ENCODE measurements around the gene FER.

Gene FER

GRCh38 chr5:109100971-109101370 is 353.3 kb downstream of the FER start:
- Histone ChIP-seq H3K4me1 (ENCODE audit: control insufficient read depth in 1 of 2, insufficient read depth in 1 of 2, low read depth in 1 of 2, low read length in 1 of 2) (no peaks in the 10 kb centered on the region), H3K27me3 (no peaks in the 10 kb centered on the region), H3K4me3 (ENCODE audit: low read depth in 1 of 2, low read length in 1 of 2) (no peak overlapping the region), H3K36me3 (no peaks in the 10 kb centered on the region), H3K9me3 (no peaks in the 10 kb centered on the region), H3K27ac (no peak overlapping the region)
- no peak for TF ChIP-seq CTCF (IDR thresholded peaks at IDR 0.05)

- H3K4me3 ChIP-seq (ENCODE audit: low read depth in 1 of 2, low read length in 1 of 2), result no peak overlapping the region
- no peak overlapping the region for H3K27ac ChIP-seq
- TF ChIP-seq CTCF (IDR thresholded peaks at IDR 0.05), result no peak
- H3K4me1 ChIP-seq (ENCODE audit: control insufficient read depth in 1 of 2, insufficient read depth in 1 of 2, low read depth in 1 of 2, low read length in 1 of 2), result no peaks in the 10 kb centered on the region
- no peaks in the 10 kb centered on the region for H3K36me3 ChIP-seq
- H3K27me3 ChIP-seq, result no peaks in the 10 kb centered on the region
- H3K9me3 ChIP-seq, result no peaks in the 10 kb centered on the region
Observed at GRCh38 chr5:109102096-109102690, 354.5 kb downstream of the FER start.

- Histone ChIP-seq H3K36me3 (no peaks in the 10 kb centered on the region), H3K4me1 (ENCODE audit: control insufficient read depth in 1 of 2, insufficient read depth in 1 of 2, low read depth in 1 of 2, low read length in 1 of 2) (no peaks in the 10 kb centered on the region), H3K9me3 (no peaks in the 10 kb centered on the region), H3K27me3 (no peaks in the 10 kb centered on the region), H3K4me3 (ENCODE audit: low read depth in 1 of 2, low read length in 1 of 2) (no peak overlapping the region), H3K27ac (no peak overlapping the region)
- no peak for TF ChIP-seq CTCF (IDR thresholded peaks at IDR 0.05)
Observed at GRCh38 chr5:109105631-109106267, 358.1 kb downstream of the FER start.

DNA sequence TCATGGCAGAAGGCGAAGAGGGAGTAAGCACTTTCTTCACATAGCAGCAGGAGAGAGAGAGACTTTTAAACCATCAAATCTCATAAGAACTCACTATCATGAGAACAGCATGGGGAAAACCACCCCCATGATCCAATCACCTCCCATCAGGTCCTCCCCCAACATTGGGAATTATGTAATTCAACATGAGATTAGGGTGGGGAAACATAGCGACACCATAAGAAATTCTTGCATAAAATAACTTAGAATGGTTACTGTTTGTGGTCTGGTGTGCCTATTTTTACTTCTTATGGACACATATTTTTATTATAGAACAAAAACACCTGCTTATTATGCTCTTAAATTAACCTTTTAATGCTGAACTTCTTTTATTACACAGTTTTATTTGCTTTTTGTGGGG is 364.0 kb downstream of the FER start:
- H3K4me3 ChIP-seq (ENCODE audit: low read depth in 1 of 2, low read length in 1 of 2), result no peak overlapping the region
- H3K4me1 ChIP-seq (ENCODE audit: control insufficient read depth in 1 of 2, insufficient read depth in 1 of 2, low read depth in 1 of 2, low read length in 1 of 2), result no peaks in the 10 kb centered on the region
- no peaks in the 10 kb centered on the region for H3K27me3 ChIP-seq
- TF ChIP-seq CTCF (IDR thresholded peaks at IDR 0.05), result no peak
- no peaks in the 10 kb centered on the region for H3K36me3 ChIP-seq
- no peaks in the 10 kb centered on the region for H3K9me3 ChIP-seq
- no peak overlapping the region for H3K27ac ChIP-seq

- TF ChIP-seq CTCF (IDR thresholded peaks at IDR 0.05), result no peak
- Histone ChIP-seq H3K27me3 (no peaks in the 10 kb centered on the region), H3K27ac (no peak overlapping the region), H3K36me3 (no peaks in the 10 kb centered on the region), H3K4me1 (ENCODE audit: control insufficient read depth in 1 of 2, insufficient read depth in 1 of 2, low read depth in 1 of 2, low read length in 1 of 2) (no peaks in the 10 kb centered on the region), H3K9me3 (no peaks in the 10 kb centered on the region), H3K4me3 (ENCODE audit: low read depth in 1 of 2, low read length in 1 of 2) (no peak overlapping the region)
Observed at GRCh38 chr5:109113608-109114007, 365.9 kb downstream of the FER start.
